PC-3 (cell line): ENCODE data around the gene SMG1.

Source experiments
- EZH2 ChIP-seq: fragments of 300-600 bp; sonication (generic); IDR thresholded peaks from one replicate; pipeline ENCODE4 v1.6.1; 2017; ENCODE audit warnings: antibody characterized with exemption, mild to moderate bottlenecking, low read length; ENCODE audit not compliant: unreplicated experiment
- EZH2phosphoT487 ChIP-seq: fragments of 300-600 bp; sonication (generic); IDR thresholded peaks from 2 replicates; pipeline ENCODE4 v1.6.1; 2018; ENCODE audit warnings: mild to moderate bottlenecking, antibody characterized with exemption, low read length, borderline replicate concordance
- TF ChIP-seq, protein P1 (sequence below): fragments of 300-600 bp; sonication (generic); conservative IDR thresholded peaks from 2 replicates; pipeline ENCODE4 v1.5.1; 2017; ENCODE audit warnings: antibody characterized with exemption, low read depth, mild to moderate bottlenecking, low read length

DNA sequence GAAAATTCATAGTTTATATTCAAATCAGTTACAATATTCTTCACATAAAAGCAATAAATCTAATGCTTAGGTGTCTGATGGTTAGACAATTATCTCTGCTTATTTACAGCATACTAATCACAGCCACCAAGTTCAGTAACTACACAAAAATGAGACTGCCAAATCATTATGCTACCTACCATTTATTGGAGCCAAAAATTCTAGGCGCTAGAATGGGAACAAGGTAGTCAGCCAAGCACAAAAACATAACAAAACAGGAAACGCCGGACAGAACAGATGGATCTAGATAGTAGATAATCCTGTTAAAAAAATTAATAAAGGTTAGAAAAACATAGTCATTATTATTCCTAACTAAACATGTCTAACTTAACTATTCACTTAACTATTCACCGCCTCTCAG, 128.5 kb downstream of the SMG1 start:
- TF ChIP-seq, protein P1, sequence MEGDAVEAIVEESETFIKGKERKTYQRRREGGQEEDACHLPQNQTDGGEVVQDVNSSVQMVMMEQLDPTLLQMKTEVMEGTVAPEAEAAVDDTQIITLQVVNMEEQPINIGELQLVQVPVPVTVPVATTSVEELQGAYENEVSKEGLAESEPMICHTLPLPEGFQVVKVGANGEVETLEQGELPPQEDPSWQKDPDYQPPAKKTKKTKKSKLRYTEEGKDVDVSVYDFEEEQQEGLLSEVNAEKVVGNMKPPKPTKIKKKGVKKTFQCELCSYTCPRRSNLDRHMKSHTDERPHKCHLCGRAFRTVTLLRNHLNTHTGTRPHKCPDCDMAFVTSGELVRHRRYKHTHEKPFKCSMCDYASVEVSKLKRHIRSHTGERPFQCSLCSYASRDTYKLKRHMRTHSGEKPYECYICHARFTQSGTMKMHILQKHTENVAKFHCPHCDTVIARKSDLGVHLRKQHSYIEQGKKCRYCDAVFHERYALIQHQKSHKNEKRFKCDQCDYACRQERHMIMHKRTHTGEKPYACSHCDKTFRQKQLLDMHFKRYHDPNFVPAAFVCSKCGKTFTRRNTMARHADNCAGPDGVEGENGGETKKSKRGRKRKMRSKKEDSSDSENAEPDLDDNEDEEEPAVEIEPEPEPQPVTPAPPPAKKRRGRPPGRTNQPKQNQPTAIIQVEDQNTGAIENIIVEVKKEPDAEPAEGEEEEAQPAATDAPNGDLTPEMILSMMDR, result no peak
- TF ChIP-seq EZH2 (no peak), EZH2phosphoT487 (no peak)
